ENCODE measurements around the gene USP32.
"Not testable (repeated sequence)": the region's sequence is repeated elsewhere in the genome, so short reads cannot be mapped to it uniquely, and the experiment has no call there.

USP32 gene

DNA sequence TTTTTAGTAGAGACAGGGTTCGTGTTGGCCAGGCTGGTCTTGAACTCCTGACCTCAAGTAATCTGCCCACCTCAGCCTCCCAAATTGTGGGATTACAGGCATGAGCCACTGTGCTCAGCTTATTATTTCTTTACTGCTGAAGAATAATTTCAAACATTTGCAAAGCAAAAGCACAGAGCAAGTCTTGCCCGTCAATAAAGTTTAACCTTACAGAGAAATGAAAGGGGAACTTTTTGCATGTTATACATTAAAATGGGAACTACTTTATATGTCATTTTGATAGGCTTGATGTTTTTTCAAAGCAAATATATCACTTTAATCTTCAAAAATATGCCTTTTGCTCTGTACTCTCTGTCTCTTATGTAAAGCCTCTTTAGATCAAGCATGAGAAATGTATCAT is 173.2 kb downstream of the USP32 start:
- DNase-seq, result not testable (repeated sequence)

DNA sequence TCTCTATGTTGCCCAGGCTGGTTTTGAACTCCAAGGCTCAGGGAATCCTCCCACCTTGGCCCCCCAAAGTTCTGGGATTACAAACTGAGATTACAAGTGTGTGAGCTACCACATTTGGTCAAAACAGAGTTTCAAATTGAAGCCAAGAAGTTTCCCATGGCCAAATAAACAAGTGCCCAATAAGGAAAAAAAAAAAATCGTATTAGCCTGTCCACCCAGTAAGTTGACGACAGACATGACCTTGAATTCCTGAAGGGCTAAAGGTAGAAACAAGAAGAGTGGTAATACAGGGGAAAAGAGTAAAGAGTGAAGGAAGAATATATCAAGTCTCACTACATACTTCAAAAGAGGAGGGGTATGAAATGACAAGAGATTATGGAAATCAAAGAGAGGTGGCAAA is 176.0 kb downstream of the USP32 start:
- DNase-seq, result not testable (repeated sequence)

DNA sequence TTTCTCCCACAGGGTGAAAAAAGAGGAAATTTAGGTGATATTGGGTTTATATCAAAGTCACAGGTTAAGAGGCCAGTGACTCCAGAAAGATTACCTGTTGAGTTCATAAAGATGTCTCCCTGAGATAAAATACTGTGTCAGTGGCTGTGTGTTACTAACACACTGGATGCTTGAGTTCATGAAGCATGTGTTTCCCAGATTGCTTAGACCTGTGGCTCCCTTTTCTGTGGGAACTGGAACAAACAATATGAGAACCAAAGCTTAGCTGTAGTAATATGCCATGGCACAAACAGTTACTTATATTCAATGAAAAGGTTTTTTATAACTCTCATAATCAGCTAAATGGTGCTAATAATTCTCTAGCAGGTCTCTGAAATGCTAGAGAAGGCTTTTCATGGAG is 180.7 kb downstream of the USP32 start:
- not testable (repeated sequence) for DNase-seq

DNA sequence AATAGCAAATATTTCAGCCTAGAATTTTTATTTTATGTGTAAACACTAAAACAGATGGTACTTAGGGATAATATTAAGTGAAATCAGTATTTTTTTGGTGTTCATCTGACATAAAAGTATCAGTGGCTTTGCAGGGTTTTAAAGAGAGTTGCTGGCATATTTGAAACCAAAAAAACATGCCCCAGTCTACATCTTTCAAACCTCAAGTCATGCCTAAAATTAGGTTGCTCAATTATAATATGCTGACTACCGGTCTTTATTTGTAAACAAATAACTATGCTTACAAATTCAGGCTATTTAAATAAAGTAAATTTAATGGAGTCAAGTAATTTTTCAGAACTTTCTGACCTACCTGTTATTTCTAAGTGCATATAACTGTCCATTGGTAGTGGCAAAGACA is 183.6 kb downstream of the USP32 start:
- DNase-seq, result not testable (repeated sequence)

DNA sequence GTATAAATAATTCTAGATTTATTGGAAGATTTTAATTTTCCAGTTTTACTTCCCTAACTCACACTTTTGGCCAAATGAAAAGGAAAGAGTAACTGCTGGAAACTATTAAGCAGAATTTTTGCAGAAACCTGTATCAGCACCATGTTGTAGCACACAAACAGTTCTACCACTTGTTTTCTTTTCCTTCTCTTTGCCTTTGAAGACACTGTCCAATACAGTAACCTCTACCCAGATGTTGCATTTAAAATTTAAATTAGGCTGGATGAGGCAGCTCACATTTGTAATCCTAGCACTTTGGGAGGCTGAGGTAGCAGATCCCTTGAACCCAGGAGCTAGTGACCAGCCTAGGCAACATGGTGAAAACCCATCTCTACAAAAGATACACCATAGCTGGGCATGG is 186.2 kb downstream of the USP32 start:
- DNase-seq, result not testable (repeated sequence)

DNA sequence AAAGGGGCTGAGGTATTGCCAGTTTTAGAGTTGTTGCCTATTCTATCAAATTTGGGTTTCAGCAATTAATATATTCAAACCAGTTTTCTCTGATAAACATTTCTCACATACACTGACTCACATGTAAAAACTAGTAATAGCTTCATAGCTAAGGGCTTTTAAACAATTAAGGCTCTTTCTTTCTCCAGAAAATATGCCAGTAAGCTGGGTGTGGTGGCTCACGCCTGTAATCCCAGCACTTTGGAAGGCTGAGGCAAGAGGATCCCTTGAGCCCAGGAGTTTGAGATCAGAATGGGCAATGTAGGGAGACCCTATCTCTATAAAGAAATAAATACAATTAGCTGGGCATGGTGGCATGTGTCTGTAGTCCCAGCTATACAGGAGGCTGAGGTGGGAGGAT is 193.3 kb downstream of the USP32 start:
- not testable (repeated sequence) for DNase-seq

DNA sequence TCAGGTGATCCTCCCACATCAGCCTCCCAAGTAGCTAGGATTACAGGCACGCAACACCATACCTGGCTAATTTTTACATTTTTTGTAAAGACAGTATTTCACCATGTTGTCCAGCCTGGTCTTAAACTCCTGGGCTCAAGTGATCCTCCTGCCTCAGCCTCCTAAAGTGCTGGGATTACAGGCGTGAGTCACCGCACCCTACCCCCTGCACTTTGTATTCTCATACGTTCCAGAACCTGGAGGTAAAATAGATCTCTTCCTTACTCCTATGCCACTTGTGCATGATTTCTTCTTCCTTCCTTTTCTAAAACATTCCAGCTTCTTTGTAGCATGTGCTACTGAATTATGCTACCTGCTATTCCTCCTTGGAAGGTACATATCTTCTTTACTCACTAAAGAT is 197.8 kb downstream of the USP32 start:
- DNase-seq, result not testable (repeated sequence)

DNA sequence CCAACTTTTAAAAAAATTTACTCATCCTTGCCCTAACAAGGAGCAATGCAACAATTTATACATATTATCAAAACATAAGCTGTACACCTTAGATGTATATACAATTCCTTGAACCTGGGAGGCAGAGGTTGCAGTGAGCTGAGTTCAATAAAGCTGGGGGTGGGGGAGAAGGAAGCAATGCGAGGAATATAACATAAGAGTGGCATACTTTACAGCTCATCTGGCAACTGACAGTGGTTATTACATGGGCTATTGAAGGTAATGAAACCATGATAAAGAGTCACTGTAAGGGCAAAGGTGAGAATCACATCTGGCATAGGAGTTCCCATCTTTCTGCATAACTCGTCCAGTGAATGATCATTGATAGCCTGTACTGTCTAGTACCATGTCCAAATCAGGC is 198.5 kb downstream of the USP32 start:
- DNase-seq, result no peak

DNA sequence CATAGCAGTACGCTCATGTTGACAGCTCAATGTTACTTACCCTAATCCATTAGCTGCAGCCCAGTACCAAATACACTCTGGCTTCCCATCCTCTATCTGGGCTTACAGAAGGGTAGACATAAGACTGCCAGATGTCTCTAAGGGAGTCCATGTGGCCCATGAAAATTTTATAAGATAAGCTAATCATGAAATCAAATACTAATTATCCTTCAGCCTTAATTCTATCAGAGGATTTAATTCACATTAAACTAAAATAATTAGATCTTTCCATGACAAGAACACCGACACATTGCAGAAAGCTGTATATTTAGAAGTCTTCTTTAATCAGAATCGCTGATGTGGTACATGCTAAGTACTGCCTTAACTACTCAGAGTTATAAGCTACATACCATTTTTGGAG is 198.9 kb downstream of the USP32 start:
- not testable (repeated sequence) for DNase-seq

DNA sequence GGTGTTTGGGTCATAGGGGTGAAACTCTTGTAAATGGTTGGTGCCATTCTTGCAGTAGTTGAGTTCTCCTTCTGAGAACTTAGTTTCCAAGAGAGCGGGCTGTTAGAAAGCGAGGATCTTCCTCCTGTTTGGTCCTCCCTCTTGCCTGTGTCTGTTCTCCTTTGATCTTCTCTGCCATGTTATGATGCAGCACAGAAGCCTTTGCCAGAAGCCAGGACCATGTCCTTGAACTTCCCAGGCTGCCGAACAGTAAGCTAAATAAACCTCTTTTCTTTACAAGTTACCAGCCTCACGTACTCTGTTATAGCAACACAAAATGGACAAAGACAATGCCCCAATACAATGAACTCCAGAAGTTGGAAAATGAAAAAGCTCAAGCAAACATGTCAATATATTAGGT is 201.9 kb downstream of the USP32 start:
- not testable (repeated sequence) for DNase-seq

DNA sequence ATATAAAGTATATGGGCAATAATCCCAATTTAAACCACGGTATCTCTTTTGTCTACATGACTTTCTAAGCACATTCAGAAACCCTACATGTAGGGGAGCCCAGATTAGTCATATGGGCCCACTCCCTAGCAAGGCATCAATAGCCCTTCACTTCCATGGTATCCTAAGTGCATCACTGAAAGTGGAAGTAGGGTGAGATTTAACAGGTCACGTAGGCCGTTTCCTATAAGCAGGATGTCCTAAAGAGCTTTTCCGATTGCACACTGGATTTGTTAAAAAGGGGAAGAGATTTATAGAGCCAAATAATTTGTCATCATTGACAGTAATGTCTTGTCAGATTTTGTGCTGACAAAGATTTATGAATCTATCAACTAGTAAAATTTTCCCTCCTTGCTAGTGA is 203.2 kb downstream of the USP32 start:
- DNase-seq, result no peak

DNA sequence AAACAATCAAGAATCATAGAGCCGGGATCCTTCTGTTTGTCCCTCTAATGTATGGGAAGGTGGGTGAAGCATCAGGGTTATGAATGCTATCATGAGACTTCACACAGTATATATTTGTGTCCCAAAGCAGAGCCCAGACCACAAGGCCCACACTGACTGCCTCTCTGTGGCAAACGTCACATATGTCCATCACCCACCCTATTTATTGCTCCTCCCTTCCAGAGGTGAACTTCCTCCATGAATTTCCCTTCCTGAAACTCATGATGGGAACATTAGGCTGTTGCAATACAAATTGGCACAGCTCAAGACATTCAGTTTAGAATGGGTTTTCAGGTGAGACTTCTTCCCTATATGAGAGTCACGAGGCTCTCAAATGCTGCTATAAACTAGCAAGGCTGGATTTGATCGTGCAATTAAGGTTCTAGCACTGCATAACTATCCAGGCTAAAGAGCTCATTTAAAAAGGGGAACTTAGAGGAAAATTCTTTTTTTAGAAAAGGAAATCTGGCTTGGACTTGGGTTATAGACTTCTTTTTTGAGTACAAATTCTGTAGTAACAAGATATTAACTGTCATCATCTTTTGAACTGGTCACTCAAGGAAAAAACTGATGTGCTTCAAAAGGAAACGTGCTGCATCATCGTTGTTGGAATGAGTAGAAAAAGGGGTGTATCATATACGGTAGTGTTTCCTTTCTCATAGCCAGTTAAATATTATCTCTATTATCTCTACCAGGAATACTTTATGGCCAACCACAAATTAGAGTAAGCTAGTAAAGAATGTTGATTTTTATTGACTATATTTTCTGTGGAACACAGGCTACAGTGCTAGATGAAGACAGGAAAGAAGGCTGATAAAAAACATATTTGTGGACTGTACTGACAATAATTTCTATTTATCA is 204.8 kb downstream of the USP32 start:
- DNase-seq, result not testable (repeated sequence)

DNA sequence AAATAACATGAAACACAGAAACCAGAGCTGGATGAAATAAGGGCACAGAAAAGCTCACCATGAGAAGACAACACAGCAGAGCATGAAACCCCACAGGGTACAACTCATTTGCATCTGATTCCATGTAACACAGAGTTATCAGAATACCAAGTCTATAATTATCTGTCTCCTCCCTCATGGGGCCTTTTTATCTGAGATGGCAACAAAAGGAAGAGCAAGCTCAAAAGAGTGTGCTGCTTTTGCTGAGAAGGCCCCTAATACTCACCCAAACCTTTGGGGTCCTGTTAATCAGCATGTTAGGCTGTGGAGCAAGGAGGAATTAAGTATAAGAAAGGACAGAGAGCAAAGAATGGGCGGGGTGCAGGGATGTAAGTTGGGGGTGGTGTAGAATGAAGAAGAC is 205.6 kb downstream of the USP32 start:
- DNase-seq, result not testable (repeated sequence)

DNA sequence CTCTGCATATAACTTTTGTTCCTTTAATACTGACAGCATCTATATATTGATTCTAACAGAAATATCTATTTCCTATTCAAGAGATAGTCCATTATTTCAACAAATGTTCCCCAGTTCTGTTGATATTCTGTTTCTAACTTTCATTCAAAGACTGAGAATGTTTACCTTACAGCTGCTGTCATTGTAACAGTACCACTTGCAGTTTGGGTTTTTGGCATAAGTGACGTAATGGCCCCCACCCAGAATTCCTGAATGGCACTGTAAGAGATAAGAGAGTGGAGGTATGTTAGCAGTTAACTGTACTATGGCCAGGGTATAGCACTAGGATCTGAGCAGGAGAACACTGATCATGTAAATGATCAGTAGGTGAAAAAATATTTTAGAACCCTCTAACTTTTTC is 211.6 kb downstream of the USP32 start:
- not testable (repeated sequence) for DNase-seq

DNA sequence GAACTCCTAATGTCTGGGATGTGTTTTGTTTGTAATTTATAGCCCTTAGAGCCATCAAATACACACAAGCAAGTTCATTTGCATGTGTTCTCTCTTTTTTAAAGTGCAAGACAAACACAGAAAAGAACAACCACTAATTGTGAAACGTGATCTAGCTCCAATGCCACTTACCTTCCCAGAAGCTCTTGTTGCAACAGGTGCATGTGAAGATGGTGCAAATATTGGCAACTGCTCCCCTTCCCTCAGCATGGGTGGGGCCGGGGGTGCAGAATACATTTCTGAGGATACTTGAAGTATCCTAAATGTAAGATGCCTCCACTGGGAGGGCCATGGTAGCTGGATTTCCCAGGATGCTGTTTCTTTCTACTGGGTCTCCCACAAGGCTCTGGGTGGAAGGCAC is 213.8 kb downstream of the USP32 start:
- not testable (repeated sequence) for DNase-seq

DNA sequence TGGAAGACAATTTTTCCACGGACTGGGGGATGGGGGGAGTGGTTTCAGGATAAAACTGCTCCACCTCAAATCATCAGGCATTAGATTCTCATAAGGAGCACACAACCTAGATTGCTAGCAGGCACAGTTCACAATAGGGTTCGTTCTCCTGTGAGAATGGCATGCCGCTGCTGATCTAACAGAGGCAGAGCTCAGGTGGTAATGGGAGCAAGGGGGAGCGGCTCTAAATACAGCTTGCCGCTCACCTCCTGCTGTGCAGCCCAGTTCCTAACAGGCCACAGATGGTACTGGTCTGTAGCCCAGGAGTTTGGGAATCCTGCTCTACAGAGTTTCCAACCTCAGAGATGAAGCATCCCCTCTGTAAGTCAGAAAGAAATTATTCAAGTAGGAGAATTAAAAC is 215.2 kb downstream of the USP32 start:
- DNase-seq, result not testable (repeated sequence)

DNA sequence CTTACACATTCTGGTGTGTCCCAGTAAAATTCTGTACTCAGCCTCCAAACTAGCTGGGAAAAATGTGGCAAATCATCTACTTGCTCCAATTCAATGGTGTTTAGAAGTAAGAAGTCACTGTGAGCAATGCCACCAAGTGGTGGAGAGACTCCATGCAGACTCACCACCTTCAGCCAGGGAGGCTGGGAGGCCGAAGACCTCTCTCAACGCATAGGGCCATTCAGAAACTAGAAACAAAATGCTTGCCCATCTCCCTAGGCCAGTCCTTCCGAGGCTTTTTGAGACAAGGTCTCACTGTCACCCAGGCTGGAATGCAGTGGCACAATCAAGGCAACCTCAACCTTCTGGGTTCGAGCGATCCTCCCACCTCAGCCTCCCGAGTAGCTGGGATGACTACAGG is 217.2 kb downstream of the USP32 start:
- not testable (repeated sequence) for DNase-seq

DNA sequence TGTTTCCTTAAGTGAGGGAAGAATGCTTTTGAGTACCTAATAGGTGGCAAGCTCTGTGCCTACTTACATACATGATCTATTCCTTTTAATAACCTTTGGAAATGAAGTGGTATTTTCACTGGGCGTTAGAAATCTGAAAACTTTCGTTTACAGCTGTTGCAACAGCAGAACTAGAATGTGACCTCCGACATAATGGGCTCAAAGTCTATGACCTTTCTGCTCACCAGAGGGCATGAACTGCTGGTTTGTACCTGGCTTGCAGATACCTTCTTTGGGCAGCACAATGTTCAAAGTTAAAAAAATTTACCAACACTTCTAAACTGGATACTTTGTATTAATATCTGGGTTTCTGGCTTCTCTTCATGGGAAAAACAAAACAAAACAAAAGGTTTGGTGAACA is 217.9 kb downstream of the USP32 start:
- DNase-seq, result no peak

DNA sequence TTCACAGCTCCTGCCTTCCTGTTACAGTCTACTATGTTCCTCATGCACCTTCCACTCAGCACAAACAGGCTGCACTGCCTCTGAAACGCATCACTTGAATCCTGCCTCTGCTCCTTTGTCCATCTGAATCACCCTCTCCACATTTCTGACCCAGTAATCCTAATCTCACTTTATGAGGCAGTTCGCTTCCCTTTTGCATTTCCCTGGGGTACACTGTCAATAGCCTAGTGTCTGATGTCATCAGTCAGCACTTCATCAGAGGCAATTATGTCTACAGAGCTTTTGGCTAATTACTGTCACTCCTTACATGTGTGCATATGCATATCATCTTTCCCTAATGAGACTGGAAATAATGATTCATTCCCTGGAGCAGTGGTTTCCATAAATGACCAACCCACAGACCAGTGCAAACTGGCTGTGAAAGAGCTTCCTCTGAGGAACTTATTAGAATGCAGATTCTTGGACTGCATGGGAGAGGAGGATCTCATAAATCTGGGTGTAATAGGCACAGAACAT is 218.6 kb downstream of the USP32 start:
- DNase-seq, result no peak

DNA sequence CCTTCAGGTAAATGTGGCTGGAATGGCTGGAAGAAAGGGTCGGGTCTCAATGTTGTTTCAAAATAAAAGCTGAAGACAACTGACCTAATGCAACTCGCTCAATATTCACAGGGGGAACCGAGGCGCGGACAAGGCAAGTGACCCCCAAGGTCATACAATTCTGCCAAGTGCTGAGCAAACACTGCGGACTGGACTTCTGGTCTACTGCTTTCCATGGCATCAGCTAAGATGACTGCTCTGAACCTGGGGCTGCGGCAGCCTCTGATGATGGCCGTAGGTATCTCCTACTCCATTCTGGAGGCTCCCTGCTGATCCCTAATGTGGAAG is 220.2 kb downstream of the USP32 start:
- no peak for DNase-seq

DNA sequence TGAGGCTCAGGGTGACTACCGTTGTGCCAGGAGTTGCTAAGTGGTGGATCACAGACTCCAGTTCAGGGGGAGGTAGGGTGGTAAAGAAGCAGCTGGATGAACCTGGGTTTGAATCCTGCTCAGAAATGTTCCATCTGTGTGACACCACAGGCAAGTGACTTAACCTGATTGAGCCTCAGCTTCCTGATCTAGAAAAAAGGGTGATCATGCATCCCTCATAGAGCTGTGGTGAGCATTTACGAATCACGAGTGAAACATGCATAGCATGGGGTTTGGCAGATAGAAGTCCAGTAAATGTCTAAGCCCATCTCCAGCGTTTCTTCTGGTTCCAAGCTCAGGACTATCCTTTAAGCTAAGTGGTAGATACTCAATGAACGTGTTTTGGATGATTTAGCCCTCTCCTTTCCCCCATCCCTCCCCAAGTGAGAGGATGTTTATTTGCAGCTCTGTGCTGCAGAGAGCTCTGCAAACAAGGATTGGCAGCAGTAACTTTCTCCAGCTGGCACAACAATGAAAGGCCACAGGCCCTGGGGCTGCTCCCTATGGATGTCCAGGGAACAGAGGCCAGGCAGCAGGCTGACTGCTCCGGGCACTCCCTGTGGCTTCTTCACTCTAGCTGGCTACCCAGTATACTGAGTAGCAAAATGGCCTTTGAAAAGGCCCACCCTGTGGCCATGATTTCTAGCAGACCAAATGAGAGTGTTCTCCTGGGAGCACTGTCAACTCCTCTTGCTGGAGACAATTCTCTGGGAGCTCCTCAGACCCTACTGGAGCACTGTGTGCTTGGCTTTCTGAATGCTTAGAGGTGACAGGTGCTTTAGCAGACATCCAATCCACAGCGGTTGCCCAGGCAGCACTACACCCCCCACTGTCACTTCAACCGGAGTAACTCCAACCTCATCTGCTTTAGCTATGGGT is 220.8 kb downstream of the USP32 start:
- no peak for DNase-seq

DNA sequence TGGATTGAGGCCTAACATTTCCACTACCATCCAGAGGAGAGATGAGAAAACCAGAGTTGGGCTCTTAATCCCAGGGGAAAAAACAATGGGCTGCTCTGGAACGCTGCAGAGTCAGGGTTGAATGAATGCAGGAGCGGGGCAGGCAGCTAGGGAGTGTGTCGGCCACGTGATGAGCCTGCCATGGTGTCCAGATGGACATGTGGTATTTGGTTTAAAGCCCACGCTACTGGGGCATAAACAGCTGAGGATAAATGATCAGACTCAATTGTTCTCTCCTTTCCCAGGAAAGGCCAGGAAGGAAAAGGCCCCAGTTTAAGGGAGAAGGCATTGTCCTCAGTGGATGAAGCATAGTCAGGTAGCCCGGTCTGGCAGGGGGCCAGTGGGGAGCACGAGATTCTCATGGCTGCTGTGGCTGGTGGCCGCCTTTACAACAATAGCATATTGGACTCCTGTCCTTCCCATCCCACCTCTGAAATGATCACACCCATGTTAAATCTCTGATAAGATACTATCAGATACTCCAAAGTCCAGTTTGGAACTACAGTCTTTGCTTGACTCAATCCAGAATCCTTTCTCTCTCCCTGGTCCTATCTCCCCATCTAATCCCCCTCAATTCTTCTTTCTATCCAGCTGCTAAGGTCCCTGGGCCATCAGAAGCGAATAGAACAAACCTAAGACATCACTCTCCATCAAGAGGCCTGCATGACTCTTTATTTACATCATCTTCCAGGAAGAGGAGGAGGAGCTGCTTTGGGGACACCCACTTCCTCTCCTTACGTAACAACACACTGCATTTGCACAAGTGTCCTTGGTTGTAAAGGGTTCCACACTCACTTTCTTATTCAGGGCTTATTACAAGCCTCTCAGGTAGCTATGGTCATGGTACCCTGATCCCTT is 221.8 kb downstream of the USP32 start:
- no peak for DNase-seq

DNA sequence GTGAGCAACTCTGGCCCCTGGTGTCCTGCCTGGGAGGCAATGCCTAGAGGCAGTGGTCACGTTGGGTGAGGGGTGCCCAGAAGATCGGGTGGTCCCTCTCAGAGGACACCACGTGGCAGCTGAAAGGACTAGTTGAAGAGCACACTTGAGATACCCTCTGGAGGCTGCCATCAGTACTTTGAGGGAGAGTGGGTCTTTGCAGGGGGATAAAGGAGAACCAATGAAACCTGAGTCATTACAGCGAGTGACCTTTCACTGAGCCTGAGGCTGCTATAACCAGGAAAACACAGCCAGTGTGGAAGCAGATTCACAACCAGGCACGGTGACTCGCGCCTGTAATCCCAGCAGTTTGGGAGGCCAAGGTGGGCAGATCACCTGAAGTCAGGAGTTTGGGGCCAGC is 223.3 kb downstream of the USP32 start:
- DNase-seq, result no peak

All from activated CD4-positive, alpha-beta T cell treated with anti-CD3 and anti-CD28 coated beads, Interleukin-2, amount 50 U/mL, for 1 hour (primary cell).